HG02938 (cell line): ENCODE data around the gene EHBP1L1.
A peak's percentile ranks its signal among the peaks of the same experiment; 100 is the strongest.

Experiments
- ATAC-seq: cut with Tn5 transposase; IDR thresholded peaks from one replicate; pipeline ENCODE4 v1.9.1; 2021; ENCODE audit warnings: mild to moderate bottlenecking, moderate library complexity; ENCODE audit not compliant: unreplicated experiment

EHBP1L1 gene

DNA sequence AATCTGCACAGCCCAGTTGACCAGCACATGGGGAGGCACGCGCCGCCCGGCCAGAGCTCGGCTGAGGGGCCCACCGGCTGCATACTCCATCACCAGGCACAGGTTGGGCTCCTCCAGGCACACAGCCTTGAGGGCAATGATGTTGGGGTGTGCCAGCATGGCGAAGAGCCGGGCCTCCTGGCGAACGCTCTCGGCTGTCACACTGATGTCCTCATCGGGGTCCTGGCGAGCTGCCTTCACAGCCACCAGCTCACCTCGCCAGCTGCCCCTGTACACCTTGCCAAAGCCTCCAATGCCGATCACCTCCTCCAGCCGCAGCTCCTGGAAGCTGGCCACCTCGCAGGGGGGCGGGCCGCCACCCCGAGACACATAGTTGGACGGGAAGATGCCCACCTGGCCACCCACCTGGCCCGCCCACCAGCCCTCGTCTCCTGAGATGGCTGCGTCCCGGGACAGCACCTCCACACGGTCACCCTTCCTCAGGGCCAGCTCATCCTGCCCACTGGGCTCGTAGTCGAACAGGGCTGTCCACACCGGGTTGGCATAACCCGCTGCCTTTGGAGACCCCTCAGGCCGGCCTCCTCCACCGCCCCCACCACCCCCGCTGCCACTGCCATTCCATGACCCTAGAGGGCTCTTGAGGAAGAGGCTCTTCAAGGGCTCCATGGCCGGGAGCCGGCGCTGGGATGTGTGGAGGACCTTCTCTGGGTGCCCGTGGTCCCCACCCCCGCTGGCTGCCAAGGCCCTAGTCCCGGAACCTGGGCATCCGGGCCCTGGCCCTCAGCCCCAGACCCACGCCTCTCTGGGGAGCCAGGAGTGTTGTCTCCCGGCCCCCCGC, 37.5 kb downstream of the EHBP1L1 start:
- ATAC-seq = no peak

DNA sequence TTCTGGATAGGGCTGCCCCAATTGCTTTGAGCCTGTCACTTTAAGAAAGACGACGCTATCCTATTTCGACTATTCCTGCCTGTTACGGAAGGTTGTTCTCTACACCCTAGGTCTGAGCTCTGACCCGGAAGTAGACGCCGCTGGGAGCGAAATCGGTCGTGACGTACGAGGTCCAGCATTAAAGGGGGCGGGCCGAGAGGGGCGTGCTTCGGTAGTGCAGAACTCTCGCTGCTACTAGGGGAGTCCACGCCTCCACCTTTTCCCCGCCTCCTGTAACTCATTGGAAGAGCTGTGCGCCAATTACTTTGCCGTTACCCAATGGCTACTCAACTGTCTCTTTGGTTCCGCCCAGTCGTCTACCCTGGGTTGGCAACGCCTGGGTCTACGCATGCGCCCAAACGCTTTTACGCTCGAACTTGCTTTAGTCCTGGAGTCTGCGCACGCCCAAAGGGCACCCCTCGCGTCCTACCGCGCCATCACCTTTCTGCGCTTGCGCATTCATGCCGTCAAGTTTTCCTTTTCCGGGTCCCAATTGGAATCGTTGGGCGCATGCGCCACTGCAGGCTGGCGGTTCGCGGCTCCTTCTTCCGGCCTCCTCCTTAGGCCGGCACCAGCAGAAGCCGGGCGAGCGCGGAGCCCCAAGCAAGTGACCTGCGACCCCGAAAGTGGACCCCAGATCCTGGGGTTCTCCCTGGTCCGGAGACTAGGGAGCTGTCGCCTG, 39.5 kb downstream of the EHBP1L1 start, which contains the start of gene PCNX3:
Gene PCNX3, plus strand, starts transcription at position 548 of the 721 bp plus-strand sequence. CDS start 536 bp downstream, outside the sequence.
- peak; percentile 83 for ATAC-seq

DNA sequence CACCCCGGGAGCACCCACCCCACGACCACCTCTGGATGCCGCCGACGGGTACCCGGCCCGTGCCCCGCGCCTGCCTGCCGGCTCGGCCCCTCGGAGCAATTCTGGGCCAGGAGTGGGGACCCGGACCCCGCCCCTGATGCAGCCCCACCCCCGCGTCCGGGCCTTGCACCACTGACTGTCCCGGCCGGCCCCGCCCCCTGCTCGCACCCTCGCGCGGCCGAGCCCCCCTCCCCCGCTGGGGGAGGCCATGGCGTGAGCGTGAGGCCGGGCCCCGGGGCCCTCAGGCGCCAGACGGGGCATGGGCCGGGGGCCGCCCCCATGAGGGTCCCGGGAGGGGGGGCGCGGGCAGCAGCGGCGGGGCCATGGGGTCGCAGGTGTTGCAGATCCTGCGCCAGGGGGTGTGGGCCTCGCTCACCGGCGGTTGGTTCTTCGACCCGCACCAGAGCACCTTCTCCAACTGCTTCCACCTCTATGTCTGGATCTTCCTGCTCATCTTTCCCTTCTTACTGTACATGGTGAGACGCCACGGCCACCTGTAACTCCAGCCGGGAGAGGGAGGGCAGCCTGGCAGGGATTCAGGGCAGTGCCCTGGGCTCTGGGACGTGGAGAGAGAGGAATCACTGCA, 40.2 kb downstream of the EHBP1L1 start:
- ATAC-seq = peak; percentile 1

DNA sequence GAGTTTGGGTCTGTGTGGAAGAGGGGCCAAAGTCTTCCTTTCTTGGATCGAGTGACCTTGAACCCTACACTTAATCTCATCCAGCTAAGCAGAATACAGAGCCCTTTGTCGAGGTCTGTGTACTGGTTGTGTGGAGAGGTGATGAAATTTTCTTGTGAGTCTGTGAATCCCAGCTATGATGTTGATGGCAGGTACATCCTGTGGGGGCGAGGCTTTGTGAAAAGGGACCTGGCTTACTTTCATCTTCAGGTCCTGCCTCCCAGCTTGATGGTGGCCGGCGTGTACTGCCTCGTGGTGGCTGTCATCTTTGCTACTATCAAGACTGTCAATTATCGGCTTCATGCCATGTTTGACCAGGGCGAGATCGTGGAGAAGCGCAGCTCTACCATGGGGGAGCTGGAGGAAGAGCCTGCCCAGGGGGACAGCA, 40.7 kb downstream of the EHBP1L1 start:
- no peak for ATAC-seq

DNA sequence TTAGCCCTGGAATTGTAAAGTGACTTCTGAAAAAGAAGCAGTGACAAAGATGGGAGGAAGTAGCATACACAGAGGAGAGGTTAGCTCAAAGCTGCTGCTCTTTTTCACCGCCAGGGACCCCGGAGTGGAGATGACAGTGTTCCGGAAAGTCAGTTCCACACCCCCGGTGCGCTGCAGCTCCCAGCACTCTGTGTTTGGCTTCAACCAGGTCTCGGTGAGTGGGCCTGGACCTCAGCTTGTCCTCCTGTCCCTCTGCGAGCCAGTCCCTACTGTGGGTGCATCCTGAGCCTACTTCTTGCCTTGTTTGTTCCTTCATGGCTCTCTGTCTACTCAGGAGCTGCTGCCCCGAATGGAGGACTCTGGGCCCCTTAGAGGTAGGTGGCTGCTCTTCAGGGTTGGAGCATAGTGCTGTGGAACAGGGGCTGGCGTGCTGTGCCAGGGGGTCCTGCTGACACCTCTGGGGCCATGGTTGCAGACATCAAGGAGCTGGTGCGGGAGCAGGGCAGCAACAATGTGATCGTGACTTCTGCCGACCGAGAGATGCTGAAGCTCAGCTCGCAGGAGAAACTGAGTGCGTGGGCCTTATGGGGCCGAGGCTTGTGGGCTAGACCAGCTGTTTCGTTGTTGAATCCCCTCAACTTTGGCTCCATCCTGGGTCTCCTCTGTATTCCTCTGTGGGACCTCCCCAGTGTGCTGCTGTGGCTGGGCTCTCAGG, 41.4 kb downstream of the EHBP1L1 start:
- ATAC-seq = no peak

DNA sequence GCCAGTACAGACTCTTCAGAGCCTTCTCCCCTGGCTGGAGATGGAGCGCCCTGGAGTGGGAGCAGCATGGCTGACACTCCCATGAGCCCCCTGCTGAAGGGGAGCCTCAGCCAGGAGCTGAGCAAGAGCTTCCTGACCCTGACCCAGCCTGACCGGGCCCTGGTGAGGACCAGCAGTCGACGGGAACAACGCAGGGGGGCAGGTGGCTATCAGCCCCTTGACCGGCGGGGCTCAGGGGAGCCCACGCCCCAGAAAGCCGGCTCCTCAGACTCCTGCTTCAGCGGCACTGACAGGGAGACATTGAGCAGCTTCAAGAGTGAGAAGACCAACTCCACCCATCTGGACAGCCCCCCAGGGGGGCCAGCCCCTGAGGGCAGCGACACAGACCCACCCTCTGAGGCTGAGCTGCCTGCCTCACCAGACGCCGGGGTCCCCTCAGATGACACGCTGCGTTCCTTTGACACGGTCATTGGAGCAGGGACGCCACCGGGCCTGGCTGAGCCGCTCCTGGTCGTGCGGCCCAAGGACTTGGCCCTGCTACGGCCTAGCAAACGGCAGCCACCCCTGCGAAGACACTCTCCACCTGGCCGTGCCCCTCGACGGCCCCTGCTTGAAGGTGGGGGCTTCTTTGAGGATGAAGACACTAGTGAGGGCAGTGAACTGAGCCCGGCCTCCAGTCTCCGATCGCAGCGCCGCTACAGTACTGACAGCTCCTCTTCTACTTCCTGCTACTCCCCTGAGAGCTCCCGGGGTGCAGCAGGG, 42.3 kb downstream of the EHBP1L1 start:
- no peak for ATAC-seq

DNA sequence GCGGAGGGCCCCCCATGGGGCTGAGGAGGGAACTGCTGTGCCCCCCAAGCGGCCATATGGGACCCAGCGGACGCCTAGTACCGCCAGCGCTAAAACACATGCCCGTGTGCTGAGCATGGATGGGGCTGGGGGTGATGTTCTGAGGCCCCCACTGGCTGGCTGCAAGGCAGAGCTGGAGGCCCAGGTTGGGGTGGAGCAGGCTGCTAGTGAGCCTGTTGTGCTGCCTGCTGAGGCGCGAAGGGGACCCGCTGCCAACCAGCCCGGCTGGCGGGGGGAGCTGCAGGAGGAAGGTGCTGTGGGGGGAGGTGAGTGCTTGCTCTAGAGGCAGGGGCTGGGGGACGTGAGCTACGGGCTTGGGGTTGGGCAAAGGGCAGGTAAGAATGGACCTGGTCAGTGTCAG, 42.9 kb downstream of the EHBP1L1 start:
- no peak for ATAC-seq

DNA sequence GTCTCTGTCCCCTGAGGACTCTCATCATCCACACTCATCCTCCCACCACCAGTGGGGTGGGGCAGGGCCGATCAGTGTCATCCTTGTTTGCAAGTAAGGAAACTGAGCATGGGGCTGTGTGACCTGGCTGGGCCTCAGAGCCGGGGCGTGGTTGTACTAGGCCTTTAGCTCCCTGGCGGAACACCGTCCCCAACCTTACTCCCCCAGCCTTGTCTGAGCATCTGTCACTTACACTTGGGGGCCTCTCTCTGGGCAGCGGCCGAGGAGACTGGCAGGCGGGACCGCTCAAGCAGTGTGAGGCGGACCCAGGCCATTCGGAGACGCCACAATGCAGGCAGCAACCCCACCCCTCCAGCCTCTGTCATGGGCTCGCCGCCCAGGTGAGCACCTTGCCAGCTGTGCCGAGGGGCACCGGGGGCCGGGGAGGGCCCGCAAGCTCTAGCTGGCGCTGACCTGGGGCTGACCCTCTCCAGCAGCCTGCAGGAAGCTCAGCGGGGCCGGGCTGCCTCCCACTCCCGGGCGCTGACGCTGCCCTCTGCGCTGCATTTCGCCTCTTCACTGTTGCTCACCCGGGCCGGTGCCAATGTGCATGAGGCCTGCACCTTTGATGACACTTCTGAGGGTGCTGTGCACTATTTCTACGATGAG, 43.6 kb downstream of the EHBP1L1 start:
- ATAC-seq = no peak

DNA sequence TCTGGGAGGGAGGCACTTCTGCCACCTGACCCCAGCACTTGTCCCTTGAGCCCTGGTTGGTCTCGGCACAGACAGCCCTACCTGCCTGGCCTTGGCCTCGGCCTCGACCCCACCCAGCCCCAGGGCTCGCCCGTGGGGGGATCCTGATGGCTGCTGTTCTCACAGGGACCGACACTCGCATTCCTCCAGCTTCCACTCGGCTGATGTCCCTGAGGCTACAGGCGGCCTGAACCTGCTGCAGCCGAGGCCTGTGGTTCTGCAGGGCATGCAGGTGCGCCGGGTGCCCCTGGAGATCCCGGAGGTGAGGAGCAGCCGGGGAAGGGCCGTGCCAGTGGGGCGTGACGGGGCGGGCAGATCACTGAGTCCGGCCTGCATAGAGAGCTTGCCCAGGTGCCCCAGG, 44.8 kb downstream of the EHBP1L1 start:
- no peak for ATAC-seq

DNA sequence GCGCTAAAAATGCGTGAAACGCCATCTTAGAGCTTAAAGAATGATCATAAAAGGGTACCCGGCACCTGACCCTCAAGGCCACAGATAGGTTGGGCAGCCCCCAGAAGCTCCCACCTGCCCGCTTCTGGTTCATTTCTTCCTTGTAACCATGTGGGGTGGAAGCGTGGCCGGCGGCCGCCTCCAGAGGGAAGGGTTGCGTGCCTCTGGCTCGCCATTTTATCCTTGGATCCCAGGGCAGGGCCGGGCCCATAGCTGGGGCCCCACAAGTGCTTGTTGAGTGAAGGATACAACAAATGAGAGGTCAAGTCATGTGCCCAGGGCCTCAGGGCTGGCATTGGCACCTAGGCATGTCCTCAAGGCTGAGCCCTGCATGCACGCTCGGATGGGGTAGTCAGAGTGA, 45.6 kb downstream of the EHBP1L1 start:
- no peak for ATAC-seq

DNA sequence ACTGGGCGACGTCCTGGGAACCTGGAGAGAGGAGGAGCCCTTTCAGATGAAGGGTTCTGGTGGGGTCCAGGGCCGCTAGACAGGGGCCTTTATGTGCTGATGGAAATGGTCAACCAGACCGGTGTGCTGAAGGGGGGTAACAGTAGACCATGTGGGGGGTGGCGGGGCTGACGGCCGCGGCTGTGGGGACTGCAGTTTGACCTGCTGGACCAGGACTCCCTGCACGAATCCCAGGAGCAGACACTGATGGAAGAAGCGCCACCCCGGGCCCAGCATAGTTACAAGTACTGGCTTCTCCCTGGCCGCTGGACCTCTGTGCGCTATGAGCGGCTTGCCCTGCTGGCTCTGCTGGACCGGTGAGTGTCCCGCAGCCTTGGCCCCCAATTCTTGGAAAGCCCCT, 46.2 kb downstream of the EHBP1L1 start:
- ATAC-seq = no peak

DNA sequence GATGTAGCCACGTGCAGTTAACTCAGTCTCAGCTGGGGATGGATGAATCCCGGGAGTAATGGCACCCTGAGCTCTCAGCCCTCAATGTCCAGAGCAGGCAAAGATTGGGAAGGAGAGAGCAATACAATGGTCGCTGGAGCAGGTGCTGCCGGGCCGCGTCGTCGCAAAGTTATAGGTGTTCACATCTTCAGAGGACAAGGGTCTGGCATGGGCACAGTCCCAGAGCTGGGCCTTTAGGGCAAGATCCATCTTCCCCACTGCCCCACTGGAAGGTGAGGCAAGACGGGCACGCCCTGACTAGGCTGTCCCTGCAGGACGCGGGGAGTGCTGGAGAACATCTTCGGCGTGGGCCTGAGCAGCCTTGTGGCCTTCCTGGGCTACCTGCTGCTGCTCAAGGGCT, 47.3 kb downstream of the EHBP1L1 start:
- ATAC-seq = no peak

DNA sequence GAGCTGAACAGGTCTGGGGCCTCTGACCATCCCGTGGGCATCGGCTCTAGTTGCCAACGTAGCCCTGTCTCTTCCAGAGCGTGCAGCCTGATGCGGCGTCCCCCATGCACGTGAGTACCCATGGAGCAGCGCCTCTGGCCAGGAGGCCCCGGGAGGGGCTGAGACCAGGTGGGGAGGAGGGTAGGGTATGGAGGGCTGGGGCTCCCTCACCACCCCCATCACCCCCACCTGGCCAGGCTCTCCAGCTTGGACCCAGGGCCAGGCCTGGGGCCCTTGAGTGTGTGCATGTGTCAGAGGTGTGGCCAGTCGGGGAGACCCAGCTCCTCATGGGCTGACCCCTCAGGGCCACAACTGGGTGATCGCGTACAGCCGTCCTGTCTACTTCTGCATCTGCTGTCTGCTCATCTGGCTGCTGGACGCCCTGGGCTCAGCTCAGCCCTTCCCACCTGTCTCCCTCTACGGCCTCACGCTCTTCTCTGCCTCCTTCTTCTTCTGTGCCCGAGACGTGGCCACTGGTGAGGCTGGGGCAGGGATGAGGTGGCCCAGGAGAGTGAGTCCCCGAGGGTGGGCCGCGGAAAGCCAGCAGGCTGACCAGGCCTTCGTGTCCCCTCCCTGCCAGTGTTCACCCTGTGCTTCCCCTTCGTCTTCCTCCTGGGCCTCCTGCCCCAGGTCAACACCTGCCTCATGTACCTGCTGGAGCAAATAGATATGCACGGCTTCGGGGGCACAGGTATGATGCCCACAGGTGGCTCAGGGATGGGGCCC, 48.2 kb downstream of the EHBP1L1 start:
- ATAC-seq = no peak

DNA sequence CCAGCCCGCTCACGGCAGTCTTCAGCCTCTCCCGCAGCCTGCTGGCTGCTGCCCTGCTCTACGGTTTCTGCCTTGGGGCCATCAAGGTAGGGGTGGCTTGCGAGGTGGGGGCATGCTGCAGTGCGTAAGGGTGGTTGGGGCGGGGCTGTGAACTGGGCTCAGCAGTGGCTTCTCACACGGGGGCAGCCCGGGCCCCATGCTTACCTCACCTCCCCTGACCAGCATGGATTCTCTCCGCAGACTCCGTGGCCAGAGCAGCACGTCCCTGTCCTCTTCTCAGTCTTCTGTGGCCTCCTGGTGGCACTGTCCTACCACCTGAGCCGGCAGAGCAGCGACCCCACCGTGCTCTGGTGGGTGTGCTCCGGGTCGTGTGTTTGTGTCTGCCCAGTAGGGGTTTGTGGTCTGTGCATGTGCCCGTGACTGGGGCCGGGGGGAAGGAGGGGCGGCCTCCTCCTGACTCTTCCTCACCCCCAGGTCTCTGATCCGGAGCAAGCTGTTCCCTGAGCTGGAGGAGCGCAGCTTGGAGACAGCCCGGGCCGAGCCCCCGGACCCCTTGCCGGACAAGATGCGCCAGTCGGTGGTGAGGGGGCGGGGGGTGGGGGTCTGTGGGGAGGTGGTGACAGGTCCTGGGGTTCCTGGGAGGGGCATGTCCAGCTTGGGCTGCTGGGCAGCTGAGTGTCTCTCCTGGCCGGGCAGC, 49.2 kb downstream of the EHBP1L1 start:
- ATAC-seq = no peak

DNA sequence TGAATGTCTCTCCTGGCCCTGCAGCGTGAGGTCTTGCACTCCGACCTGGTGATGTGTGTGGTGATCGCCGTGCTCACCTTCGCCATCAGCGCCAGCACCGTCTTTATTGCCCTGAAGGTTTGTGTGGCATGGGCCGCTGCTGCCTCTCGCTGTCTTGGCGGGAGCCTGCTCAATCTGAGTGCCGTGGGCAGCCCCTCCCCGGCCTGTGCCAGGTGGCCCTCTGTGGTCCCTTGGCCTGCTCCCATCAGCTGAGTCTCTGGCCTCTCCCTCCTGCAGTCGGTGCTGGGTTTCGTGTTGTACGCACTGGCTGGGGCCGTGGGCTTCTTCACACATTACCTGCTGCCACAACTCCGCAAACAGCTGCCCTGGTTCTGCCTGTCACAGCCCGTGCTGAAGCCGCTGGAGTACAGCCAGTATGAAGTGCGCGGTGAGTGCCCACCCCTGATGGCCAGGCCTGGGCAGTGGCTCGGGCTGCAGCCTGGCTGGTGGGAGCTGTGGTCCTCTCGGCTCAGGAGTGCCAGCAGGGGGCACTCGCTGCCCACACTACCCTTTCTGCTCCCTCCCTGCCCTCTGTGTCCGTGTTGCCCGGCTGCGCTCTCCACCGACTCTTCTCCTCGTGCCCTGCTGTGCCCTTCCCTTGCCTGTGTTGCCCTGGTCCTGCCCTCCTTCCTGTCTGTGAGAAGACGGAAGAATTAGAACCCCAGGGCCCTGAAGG, 49.9 kb downstream of the EHBP1L1 start:
- no peak for ATAC-seq

DNA sequence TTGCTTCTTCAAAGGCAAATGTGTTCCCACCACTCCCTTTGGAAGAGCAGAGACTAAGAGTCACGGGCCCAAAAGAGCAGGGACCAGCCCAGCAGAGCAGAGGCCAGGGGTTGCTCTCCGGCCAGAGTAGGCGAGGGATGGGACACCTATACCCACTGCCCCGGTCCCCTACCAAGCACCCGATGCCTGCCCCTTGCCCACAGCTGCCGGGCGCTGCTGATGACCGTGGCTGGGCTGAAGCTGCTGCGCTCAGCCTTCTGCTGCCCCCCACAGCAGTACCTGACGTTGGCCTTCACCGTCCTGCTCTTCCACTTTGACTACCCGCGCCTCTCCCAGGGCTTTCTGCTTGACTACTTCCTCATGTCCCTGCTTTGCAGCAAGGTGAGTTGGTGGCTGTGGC, 51.3 kb downstream of the EHBP1L1 start:
- no peak for ATAC-seq

DNA sequence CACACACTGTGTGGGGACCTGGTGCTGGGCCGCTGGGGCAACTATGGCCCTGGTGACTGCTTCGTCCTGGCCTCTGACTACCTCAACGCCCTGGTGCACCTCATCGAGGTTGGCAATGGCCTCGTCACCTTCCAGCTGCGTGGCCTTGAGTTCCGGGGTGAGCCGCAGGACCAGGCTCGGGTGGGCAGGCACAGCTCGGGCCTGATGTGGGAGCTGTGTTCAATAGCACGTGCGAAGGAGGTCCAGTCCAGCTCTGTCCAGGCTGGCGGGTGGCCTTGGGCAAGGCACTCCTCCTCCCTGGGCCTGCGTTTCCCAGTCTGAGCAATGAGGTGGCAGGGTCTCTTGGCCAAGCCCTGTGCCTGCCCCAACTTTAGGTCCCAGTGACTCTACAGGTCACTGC, 53.7 kb downstream of the EHBP1L1 start:
- no peak for ATAC-seq

DNA sequence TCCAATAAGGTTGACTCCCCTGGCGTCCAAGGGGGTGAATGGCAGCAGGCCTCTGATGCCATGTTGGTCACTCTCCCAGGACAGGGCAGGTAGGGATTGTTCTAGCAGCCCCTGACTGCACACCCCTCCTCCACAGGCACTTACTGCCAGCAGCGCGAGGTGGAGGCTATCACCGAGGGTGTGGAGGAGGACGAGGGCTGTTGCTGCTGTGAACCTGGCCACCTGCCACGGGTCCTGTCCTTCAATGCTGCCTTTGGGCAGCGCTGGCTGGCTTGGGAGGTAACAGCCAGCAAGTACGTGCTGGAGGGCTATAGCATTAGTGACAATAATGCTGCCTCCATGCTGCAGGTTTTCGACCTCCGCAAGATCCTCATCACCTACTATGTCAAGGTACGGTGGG, 54.4 kb downstream of the EHBP1L1 start:
- no peak for ATAC-seq
